Panc1 (cell line): Measurements from ENCODE around the gene TBC1D22A. TPM values are rescaled to one million over a fixed set of nuclear protein-coding genes. Genes with fewer than 3 reads are reported as not detected.

Source experiments
- ATAC-seq: fragments of 200-7000 bp; cut with Tn5 transposase; 2 replicates; pipeline ENCODE4 v1.9.1; 2020; ENCODE audit warnings: mild to moderate bottlenecking, moderate library complexity
- BruUV-seq: library from RNA; stranded (reverse); fragments of 400-500 nt; replicated peaks from 2 replicates; lab custom pipeline; 2021; lab: Mats Ljungman, UMichigan
- CTCF ChIA-PET: fragments of 300-600 bp; sonication (Branson Sonifier 250); formaldehyde crosslinking; loops from one replicate; lab custom pipeline; 2022; ENCODE audit warnings: antibody characterized with exemption; lab: Charles Lee
- POLR2A ChIA-PET: fragments of 300-600 bp; sonication (Branson Sonifier 250); formaldehyde crosslinking; loops from one replicate; lab custom pipeline; 2022; ENCODE audit warnings: antibody characterized with exemption; lab: Charles Lee
- DNase-seq: peaks from one replicate; pipeline ENCODE4 v3.0.0-alpha.2; 2010; ENCODE audit warnings: low read depth, low spot score
- H3K27ac ChIP-seq: 2 replicates; pipeline ENCODE4 v1.5.1; 2011; ENCODE audit warnings: mild to moderate bottlenecking, low read length, inconsistent platforms
- H3K27me3 ChIP-seq: fragments of 200-500 bp; sonication (Bioruptor generic); 2 replicates; pipeline ENCODE4 v1.6.0; 2014; ENCODE audit warnings: low read length, inconsistent platforms; ENCODE audit not compliant: control insufficient read depth, insufficient read depth
- H3K36me3 ChIP-seq: fragments of 200-500 bp; sonication (Bioruptor generic); 2 replicates; pipeline ENCODE4 v1.5.1; 2014; ENCODE audit warnings: inconsistent platforms, mild to moderate bottlenecking, low read length, moderate library complexity; ENCODE audit not compliant: control insufficient read depth, insufficient read depth
- H3K4me1 ChIP-seq: 2 replicates; pipeline ENCODE4 v1.5.1; 2011; ENCODE audit warnings: inconsistent platforms, mild to moderate bottlenecking, low read length, moderate library complexity; ENCODE audit not compliant: control insufficient read depth, insufficient read depth
- H3K4me3 ChIP-seq, 2 experiments: 2 replicates each; pipeline ENCODE4 v1.5.1; 2011 to 2012; ENCODE audit warnings: low read depth in 2 of 2, low read length in 2 of 2, mild to moderate bottlenecking in 2 of 2, inconsistent platforms in 1 of 2, moderate library complexity in 1 of 2
- H3K9me3 ChIP-seq: fragments of 200-500 bp; sonication (Bioruptor generic); 2 replicates; pipeline ENCODE4 v1.5.1; 2014; ENCODE audit warnings: low read depth, mild to moderate bottlenecking, inconsistent platforms, low read length, moderate library complexity; ENCODE audit not compliant: control insufficient read depth, insufficient read depth
- CTCF ChIP-seq: fragments of 450-650 bp; IDR thresholded peaks from 2 replicates; pipeline ENCODE4 v1.5.1; 2017; ENCODE audit warnings: mild to moderate bottlenecking
- POLR2AphosphoS5 ChIP-seq: IDR thresholded peaks from 2 replicates; pipeline ENCODE4 v1.6.1; 2012; ENCODE audit warnings: mild to moderate bottlenecking, low read depth, low read length, moderate library complexity
- REST ChIP-seq, 2 experiments: IDR thresholded peaks; 2 replicates each; pipeline ENCODE4 v1.6.1; 2011 to 2012; ENCODE audit warnings: low read depth in 2 of 2, control low read depth in 1 of 2, low read length in 1 of 2, mild to moderate bottlenecking in 1 of 2, moderate library complexity in 1 of 2; ENCODE audit not compliant: insufficient read depth in 1 of 2
- SIN3A ChIP-seq: IDR thresholded peaks from 2 replicates; pipeline ENCODE4 v1.6.1; 2012; ENCODE audit warnings: low read depth, mild to moderate bottlenecking, low read length, moderate library complexity, borderline replicate concordance; ENCODE audit not compliant: insufficient read depth
- TCF7L2 ChIP-seq: IDR thresholded peaks from 2 replicates; pipeline ENCODE4 v1.6.1; 2011; ENCODE audit warnings: mild to moderate bottlenecking, low read depth, low read length, inconsistent platforms
- in situ Hi-C: cut with HindIII; loops from 2 replicates; pipeline ENCODE4 v1.10.0; 2016; ENCODE audit warnings: low sequenced_read_pairs, low pct_unique_long_range_greater_than_20kb
- intact Hi-C: fragments of 100-400 bp; cut with micrococcal nuclease; formaldehyde crosslinking; loops from one replicate; pipeline ENCODE4 v1.10.0; 2022; ENCODE audit not compliant: unreplicated experiment
- total RNA-seq: library from RNA; stranded (reverse); gene quantifications from one replicate; pipeline ENCODE4 v1.2.1, GENCODE V29; 2021; ENCODE audit not compliant: unreplicated experiment

TBC1D22A gene
- total RNA-seq, 1 experiment from 2014 or later = 28.7 TPM

- CTCF ChIA-PET = no interaction called here
- Histone ChIP-seq H3K4me1 (no peaks in the 10 kb centered on the region), H3K4me3 (no peak overlapping the region), H3K27ac (no peak overlapping the region), H3K9me3 (no peaks in the 10 kb centered on the region), H3K36me3 (no peaks in the 10 kb centered on the region), H3K27me3 (no peaks in the 10 kb centered on the region)
- DNase-seq (no peak), ATAC-seq (no peak)
- TF ChIP-seq REST (IDR thresholded peaks at IDR 0.05; ENCODE audit: insufficient read depth in 1 of 2, low read depth in 2 of 2, low read length in 1 of 2) (no peak), CTCF (no peak), POLR2AphosphoS5 (no peak), SIN3A (no peak), TCF7L2 (no peak)
- POLR2A ChIA-PET = no interaction called here
- no TSS peak for BruUV-seq
- intact Hi-C loops (no loop called here), in situ Hi-C loops (no loop called here)
Observed at GRCh38 chr22:47112994-47113852, 350.8 kb downstream of the TBC1D22A start.

- in situ Hi-C loops = no loop called here
- ChIA-PET POLR2A (no interaction called here), CTCF (no interaction called here)
- no peak overlapping the region for H3K27ac ChIP-seq
- intact Hi-C loops = no loop called here
- no peaks in the 10 kb centered on the region for H3K27me3 ChIP-seq
- no TSS peak for BruUV-seq
- H3K36me3 ChIP-seq = no peaks in the 10 kb centered on the region
- H3K4me1 ChIP-seq = no peaks in the 10 kb centered on the region
- H3K4me3 ChIP-seq = no peak overlapping the region
- no peak for TF ChIP-seq CTCF
- no peaks in the 10 kb centered on the region for H3K9me3 ChIP-seq
- ATAC-seq (no peak), DNase-seq (no peak)
Observed at GRCh38 chr22:47113853-47114415, 351.5 kb downstream of the TBC1D22A start.
